GM12872 (cell line): Measurements from ENCODE around the gene LYAR.

Experiments
- TF ChIP-seq, protein P1 (sequence below): IDR thresholded peaks from 3 replicates; pipeline ENCODE4 v1.5.1; 2011; ENCODE audit warnings: low read depth, mild to moderate bottlenecking, low read length, moderate library complexity; ENCODE audit not compliant: insufficient read depth

LYAR gene

DNA sequence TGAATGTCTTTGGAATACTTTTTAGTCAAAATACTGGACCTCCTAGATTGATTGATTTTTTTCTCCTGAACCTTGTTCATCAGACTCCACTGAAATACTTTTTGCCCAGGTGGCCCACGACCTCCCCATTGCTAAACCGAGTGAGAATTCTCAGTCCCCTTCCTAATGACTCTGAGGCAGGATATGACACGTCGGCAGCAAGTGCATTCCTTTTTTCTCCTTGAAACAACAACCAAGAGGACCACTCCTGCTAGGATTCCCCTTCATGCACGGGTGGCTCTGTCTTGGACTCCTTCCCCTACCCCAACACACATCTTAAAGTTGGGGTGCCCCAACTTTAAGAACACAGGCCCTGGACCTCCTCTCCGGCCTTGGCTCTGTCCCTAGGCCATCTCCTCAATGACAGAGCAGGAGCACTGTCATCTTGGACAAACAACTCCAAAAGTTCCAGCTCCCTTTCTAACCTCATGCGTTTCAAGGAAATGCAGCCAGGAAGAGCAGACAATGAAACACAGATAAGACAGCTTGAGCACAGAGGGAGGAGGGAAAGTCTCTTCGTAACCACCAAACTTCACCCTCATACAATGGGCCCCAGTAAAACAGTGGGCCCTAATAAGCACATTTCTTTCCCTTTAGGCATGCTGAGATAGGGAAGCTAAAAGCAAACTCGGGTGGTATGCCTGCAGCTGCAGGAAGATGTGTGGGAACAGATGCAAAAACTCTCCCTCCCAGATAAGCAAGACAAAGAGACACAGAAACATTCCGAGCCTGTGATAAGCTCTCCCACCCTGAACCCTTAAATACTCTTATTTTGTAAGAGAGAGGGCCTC is 34.0 kb upstream of the LYAR start:
- TF ChIP-seq, protein P1, sequence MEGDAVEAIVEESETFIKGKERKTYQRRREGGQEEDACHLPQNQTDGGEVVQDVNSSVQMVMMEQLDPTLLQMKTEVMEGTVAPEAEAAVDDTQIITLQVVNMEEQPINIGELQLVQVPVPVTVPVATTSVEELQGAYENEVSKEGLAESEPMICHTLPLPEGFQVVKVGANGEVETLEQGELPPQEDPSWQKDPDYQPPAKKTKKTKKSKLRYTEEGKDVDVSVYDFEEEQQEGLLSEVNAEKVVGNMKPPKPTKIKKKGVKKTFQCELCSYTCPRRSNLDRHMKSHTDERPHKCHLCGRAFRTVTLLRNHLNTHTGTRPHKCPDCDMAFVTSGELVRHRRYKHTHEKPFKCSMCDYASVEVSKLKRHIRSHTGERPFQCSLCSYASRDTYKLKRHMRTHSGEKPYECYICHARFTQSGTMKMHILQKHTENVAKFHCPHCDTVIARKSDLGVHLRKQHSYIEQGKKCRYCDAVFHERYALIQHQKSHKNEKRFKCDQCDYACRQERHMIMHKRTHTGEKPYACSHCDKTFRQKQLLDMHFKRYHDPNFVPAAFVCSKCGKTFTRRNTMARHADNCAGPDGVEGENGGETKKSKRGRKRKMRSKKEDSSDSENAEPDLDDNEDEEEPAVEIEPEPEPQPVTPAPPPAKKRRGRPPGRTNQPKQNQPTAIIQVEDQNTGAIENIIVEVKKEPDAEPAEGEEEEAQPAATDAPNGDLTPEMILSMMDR = no peak

DNA sequence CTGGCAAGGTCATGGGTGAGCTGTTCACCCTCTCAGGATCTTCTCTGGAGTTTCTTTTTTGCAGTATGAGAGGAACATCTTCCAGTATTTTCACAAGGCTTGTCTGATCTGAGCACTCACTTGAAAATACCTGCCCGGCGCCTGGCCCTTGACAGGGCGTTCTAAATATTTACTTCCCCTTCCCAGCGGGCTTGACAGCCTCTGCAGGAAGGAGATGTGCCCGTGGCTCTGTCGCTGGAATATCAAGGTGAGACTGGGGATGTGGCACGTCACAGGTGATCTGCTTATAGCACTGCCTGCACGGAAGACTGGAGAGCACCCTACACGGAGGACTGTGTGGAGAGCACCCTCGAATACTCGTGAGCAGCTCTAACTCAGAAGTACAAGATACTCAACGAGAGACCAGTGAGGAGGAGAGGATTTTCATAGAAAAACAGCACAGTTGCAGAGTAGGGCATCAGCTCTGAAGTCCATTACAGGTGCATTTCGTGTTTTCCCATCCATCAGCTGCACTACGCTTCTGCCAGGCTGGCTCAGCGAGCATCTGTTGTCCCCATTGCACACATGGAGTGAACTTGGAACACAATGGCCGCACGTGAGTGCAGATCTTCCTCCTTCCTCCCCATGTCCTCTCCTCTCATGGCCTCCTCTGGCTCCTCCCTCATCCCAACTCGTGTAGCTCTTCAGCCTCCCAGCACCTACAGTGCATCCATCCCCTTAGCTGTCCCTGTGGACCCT is 32.2 kb upstream of the LYAR start:
- TF ChIP-seq, protein P1 = no peak

DNA sequence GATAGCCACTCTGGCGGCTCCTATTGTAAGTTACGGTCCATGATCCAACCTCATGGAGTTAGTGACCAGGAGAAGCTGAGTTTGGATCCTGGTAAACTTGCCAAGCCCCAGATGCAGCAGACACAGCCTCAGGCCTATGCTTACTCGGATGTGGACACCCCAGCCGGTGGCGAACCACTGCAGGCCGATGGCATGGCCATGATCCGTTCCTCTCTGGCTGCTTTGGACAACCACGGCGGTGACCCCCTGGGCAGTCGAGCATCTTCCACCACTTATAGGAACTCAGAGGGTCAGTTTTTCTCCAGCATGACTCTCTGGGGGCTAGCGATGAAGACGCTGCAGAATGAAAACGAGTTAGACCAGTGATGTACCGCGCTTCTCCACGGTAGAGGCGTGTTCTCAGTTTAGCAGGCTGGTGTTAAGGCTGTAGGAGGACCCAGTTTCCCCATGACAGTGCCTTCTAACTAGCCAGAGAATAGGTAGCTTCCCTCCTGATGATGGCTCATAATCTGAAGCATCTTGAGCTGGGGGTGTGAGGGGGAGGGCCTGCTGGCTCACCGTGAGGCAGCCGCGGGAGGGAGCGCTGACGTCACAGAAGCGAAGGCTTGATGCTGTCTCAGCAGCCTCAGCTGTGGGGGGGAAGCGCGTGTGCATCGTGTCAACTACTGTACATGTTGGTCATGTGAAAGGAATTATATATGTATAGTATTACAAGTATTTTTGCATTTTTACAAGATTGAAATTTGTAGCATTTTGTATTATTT is 31.2 kb upstream of the LYAR start:
- TF ChIP-seq, protein P1 = no peak

DNA sequence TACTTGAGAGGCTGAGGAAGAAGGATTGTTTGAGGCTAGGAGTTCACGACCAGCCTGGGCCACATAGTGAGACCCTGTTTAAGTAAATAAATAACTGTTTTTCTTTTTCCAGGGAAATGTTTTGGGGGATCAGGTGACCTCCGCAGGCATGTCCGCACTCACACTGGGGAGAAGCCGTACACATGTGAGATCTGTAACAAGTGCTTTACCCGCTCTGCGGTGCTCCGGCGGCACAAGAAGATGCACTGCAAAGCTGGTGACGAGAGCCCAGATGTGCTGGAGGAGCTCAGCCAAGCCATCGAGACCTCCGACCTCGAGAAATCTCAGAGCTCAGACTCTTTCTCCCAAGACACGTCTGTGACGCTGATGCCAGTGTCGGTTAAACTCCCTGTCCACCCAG is 30.6 kb upstream of the LYAR start:
- TF ChIP-seq, protein P1 = no peak

DNA sequence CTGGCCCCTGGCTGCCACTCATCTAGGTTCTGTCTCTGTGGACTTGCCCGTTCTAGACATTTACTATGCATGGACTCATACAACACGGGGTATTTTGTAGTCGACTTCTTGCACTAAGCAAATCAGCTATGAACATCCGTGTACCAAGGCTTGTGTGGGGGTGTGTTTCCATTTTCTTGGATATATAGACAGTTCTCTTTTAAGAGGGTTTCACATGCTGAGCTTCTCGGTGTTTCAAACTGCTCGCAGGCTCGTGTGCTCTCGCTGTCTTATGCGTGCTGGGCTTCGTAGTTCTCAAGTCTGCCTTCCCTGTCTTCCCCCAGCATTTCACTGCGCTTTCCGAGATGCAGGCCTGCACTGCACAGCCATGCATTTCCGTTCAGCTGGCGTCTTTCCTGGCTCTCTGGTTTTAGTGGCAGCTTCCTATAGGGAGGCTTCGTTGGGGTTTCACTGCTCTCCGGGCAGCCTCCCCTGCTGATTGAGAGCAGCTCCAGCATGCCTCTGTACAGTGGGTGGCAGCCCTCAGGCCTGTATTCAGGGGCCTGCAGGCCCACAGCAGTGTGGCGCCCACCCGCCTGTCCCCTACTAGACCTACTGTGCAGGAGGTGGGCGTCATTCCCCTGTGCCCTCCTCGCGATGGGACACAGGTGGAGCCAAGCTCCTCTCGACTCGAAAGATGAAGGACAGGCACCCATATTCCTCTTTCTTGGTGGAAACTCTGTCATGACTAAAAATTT is 27.7 kb upstream of the LYAR start:
- TF ChIP-seq, protein P1 = no peak

DNA sequence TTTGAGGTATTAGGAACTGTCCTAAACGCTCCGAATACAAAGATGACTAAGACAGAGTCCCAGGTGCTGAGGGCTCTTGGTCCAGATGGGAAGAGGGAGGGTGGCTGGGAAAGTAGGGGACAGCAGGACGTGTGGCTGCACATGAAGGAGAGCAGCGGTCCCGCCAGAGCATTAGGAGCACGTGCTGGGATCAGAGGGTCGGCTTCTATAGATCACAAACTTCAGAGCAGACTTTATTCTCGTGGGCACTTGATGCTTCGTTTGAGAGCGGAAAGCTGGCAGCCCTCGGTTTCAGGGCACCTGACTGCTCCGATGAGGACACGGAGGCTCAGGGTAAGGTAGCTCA is 26.2 kb upstream of the LYAR start:
- TF ChIP-seq, protein P1 = no peak
